Stimulated activated CD4-positive, alpha-beta T cell treated with anti-CD3 and anti-CD28 coated beads, Interleukin-1b, Interleukin-23, amount 100 ng/mL, for 48 hours (primary cell): ENCODE measurements around the gene PDE1A.

ENCODE experiments used
- DNase-seq: peaks from one replicate; pipeline ENCODE4 v3.0.0-alpha.2; 2020

PDE1A gene

DNA sequence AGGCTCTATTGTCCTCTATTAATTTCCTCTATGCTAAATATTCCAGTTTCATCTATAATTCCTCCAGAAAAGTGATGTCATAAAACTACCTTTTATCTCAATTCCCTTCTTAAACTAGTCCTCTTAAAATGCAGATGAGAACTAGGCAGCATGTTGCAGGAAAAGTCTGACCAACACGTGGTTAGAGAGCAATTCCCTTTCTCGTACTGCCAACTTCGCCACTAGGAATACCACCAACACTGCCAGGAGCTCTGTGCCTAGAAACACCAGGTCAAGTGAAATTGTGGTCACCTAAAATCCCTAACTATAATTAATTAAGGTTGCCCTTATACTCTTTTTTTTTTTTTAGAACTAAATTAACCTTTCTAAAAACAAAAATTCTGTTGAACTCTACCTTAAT is 313.5 kb downstream of the PDE1A start:
- no peak for DNase-seq

DNA sequence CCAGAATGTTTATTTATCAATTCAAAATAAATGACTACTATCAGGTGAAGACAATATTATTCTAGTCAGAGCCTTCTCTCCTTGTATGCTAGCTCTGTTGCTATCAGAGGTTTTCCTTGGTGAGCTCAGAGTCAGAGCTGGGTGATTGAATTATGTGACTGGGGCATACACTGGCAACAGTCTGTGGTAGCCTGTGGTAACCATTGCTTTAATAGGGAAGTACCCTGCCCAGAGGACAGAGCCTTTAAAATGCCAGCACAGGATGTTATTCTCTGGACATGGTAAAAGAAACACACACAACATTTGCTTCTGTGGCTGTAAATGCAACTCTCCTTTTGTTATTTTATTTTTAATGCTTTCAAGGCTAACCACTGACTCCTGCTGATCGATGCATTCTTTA is 316.5 kb downstream of the PDE1A start:
- no peak for DNase-seq

DNA sequence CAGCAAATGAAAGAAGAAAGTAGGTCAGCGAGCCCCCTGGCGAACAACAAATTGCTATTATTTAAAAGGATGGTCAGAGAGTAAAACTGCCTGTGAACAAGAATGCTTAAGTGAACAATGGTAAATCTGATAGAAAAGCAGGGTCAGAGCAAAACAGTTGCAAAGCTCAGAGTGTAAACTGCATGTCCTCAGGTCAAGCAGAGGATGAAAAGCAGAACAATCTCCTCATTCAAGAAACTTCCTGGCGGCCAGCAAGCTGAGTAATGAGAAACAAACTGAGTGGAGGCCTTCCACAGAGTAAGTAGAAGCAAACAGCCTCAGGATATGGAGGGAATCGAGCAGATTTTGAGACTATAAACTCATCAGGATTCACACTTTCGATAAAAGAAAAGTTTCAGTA is 323.3 kb downstream of the PDE1A start:
- no peak for DNase-seq

DNA sequence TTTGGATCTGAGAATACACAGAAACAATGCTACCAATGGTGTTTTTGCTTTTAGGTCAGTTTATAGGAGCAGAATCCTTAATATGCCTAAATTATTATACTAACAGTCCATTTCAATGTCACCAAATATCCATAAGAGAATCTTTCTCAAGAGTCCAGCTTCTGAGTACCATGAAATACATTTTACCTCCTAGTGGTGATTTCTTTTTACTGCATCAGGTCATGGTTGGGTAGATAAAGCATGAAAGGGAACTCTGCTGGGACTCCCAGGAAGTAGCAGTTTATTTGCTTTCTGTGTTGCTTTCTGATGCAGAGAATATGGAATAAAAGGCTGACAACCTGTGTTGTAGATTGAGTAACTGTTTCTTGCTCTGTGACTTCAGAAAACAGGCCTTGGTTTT is 325.6 kb downstream of the PDE1A start:
- DNase-seq: no peak

DNA sequence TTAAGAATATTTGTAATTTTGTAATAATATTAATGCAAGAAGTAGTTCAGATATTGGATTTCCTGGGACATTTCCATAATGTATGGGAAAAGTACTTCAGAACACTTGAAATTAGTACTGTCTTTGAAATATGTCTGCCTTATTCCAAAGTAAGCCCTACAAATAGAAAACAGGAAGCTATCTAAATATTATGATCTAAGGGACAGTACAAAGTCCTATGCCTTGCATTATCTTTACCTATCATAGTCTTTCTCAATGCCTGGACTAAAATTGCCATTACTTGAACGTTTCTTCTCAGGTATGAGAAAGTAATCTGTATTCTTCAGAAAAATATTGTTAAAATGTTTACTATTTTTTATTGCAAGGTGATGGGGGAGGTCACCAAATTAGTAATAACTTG is 328.2 kb downstream of the PDE1A start:
- DNase-seq: no peak

DNA sequence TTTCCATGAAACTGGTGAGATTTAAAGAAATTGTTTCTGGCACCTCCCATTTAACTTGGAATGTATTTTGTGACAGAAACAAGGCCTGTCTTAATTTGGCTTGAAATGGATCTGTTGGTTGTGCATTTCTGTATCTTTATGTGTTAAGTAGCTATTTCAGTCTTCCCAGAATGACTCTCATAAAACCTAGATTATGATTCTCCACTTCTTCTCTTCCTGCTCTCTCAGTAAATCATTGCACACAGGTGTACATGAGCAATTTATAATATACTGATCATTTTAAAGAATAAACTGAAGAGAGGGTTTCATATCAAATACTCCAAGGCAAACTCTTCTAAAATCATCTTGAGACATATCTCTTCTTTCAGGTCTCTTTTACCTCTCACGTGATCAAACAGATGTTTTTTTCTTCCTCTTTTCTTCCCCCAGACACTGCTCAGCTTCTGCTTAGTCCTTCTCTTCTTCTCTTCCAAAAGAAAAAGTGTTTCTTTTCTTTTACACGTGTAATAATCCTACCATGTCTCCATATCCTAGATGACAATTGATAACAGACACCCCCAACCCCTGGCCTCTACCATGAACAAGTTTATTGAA is 329.2 kb downstream of the PDE1A start:
- no peak for DNase-seq

DNA sequence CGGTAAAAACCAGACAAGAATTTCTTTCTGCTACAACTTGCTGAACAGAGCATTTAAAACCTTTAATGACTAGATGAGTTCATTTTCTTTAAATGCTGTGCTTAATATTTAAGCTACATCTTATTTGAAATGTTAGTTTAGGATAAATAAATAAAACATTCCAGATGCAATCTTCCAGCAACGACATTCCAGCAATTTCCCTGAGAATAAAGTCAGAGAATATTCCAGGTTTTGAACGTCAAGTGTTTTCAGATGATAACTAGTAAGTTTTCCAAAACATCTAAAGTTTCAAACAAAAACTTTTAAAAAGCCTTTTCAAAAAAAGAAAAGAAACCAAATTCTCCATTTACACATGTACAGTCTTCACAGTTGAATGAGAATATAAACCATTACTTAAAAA is 336.4 kb downstream of the PDE1A start:
- DNase-seq: no peak
